HG03097 (cell line): ENCODE results near the gene COBL.

Experiments used
- ATAC-seq: cut with Tn5 transposase; IDR thresholded peaks from one replicate; pipeline ENCODE4 v1.9.1; 2021; ENCODE audit not compliant: unreplicated experiment, low FRiP score

The COBL gene

DNA sequence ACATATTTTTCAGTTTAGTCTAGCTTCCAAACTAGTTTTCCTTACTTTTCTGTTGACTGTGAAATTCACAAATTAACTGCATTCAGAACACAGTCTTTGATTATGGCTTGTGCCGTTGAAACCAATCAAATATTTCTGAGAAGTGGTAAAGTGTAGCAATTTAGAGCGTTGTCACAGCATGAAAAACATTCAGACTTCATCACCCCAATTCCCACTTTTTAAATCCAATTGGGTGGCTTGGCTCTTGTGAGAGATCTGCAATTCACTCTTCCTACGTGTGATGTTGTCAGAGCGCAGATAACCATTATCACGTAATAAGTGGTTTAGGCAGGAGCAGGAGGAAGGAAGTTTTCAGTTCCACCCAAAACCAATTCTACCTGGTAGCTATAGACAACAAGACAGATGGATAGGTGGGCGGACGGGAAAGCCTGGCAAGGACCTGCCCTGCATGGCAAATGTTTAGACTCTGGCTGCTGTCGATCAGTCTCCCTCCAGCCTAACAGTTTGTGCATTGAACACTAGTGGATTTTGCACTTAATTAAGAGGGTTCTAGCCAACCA, 8.9 kb downstream of the COBL start:
- no peak for ATAC-seq

DNA sequence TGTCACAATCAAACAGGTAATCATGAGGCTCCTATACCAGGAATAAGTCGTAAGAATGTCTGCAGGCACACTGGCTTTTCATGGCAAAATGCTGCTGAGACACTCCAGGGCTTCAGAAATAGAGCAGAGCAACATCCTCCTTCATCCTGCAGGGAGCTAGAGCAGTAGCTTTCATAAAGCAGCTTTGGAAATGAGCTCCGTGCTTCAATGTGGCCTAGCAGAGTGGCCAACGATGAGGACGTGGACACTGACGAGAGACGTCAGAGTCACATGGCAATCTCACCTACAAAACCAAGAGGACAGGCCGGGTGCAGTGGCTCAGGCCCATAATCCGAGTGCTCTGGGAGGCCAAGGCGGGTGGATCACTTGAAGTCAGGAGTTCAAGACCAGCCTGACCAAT, 9.8 kb downstream of the COBL start:
- ATAC-seq: no peak

DNA sequence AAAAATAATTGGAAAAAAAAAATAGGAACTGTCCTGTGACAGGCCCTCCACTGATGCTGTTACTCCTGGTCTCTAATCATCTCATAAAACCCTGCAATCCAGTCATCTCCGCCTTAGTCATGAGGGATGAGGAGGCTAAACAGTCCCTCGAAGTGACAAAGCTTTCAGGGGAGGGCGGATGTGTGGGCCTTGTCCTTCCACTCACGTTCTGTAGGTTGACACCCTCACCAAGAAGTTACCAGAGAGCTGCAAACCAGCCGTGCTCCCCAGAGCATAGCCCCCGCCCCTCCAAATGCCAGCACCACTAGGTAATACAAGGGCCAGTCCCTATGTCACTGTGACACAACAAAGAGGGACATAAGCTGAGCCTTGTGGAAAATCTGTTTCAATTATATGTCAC, 11.9 kb downstream of the COBL start:
- ATAC-seq: no peak

DNA sequence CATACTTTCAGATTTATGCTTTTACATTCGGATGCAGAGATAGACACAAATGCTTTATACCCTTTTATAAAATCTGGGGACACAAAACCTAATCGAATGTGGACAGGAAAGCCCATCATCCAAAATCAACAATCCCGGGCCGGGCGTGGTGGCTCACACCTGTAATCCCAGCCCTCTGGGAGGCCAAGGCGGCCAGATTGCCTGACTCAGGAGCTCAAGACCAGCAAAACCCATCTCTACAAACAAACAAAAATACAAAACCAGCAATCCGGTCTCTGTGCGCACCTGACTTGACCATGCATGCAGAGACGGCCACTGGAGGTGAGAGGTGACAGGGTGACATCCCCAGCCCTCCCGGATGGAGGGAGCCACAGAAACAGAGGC, 13.5 kb downstream of the COBL start:
- ATAC-seq: no peak

DNA sequence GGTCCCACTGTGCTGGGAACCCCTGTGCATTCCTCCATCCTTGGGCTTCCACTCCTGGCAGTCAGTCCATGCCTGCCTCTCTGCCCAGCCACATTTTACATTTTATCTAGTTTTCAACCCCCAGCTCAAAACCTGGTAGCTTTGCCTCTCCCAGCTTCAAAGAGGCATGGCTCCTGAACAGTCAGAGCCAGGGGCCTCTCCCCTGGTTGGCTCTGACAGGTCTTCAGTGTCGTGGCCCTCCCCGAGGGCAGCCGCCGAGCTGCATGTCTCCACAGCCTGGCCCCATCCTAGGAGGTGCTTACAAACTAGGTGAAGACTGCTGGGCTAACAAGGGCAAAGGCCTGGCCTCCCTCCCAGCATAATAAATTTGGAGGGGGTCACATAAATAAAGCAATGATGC, 14.8 kb downstream of the COBL start:
- ATAC-seq: no peak

DNA sequence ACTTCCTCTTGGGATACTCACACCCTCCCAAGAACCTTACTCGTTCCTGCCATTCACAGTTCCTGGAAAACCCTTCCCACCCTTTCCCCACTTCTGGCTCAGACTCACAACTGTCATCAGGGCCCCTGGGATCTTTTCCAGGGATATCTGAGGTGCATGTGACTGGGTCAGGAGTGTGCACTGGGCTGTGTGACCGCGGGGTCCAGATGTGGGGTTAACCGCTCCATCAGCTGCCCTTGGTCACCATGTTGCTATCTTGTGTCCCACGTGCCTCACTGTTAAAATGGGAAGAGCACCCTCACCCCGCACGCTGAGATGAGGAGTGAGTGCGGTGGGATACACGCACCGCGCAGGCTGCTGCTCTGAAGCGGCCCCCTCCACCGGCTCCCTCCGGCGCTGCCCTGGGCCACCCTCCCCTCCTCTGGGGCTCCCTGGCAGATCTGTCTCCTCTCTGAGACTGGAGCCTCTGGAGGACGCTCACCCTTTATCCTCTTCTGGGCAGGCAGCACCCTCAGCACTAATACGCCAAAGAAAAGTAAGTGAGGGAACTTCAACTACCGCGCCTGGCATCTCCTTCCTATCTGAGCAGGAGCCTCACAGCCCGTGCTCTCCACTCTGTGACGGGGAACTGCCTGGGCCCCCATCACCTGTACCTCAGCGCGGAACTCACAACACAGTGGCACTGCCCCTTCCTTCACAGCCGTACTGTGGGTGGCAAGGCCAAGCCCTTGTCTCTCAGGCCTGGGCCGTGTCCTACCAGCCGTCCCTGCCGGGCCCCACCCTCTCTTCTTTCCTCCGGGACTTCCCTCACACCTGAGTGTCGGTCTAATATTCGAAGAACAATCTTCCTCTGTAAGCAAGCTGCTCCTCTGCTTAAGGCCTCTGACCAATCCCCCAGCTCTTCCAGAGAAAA, 15.6 kb downstream of the COBL start:
- no peak for ATAC-seq

DNA sequence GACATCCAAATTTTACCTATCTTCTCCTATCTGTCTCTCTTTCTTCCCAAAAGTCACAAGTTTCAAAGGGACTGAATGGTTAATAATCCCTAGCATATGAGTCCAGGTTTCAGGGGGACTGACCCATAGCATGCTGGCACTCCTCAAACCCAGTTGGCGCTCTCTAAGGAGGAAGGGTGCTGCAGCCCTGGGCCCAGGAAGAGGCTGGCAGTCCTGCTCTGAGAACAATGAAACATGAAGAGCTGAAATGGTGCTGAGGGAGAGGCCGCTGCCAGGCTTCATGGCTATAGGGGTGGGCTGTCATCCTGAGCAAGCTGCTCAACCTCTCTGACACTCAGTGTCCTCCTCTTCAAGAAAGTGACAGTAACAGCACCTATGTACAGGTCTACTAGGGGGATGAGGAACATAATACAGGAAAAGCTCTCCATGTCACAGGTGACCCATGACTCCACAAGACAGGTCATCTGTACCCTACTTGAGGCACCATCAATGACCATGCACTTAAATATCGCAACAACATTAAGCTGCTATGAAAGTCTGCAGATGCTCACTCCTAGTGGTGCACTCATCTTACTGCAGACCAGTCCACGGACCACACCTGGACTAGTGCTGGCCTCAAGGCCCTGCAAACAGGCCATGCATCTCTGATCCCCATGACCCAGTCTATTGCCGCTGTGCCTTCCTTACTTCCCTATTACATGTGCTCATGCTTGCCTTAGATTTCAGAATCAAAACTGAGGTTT, 17.0 kb downstream of the COBL start:
- ATAC-seq: no peak

DNA sequence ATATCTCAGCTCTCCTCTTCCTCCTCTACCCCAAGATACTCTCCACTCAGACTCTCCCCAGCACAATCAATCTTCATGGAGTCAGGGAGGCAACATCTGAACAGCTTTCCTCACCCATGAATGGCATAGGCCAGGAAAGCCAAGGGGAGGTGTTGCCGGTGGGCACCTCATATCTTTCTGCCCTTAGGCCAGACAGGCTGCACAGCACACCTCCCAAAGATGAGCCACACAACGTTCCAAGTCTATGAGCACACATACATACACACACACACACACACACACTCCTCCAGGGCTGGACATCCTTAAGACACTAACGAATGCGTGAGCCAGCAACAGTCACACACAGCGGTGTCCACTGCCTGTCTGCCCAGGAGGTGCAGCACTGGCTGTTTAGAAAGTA, 17.7 kb downstream of the COBL start:
- no peak for ATAC-seq

DNA sequence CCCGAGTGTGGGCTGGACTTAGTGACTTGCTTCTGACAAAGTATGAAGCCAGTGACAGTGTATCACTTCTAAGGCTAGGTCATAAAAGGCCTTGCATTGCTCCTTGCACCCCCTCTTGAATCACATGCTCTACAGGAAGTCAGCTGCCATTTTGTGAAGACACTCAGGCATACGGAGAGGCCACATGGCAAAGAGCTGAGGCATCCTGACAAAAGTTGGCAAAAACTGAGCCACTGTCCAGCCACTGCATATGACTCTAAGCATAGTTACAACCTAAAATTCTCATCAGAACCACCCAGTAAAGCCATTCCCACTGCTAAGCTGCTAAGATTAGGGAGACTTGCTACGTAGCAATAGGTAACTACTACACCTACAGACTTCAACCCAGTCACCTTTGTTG, 18.6 kb downstream of the COBL start:
- ATAC-seq: no peak

DNA sequence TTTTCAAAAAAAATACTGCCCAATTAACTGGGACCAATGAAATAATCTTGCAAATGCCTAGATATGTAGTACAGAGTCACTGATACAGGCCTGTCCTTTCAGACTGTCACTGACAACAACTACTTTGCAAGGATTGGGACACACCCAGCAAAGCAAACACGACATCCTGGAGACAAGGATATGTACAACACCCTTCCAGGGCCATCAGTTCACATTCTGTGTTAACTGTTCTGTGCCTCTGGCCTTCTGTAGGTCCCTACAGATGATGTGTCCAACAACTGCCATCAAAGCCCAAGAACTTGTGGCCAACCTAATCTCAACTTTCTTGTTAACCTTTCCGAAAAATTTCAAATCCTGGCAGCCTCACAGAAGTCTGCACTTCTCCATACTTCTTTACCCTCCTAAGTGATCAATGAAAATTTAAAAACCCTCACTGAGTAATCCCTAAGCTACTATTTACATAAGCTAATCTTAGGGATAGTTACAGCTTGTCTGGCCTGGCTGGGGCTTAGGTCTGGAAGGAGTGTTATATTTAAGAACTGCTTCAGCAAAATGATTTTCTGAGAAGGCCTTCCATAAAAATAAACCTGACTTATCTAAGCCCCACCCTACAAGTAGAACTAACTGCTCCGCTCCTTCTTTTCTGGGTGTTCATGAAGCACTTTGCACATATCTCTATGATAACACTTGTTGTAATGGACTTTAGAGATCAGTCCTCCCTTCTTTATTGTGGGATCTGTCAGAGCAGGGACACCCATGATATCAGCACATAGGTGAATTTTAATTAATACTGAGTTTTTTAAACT, 21.0 kb downstream of the COBL start:
- ATAC-seq: no peak

DNA sequence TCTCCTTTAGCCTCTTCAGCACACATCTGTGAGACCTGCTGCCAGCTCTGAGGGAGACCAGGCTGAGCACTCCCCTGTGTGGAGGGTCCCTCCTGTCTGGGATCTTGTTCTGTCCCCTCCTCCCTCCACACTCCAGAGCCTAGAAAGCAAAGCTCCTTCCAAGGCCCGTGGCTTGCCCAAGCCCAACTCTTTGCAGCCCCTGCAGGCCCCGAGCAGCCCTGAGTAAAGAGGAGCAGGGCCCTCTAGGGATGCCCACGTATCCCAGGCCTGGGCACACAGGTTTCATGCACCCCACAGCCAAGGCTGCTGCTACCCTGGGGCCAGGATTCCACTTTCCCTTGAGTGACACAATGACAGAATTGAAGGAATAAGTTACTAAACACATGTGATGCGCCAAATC, 24.0 kb downstream of the COBL start:
- no peak for ATAC-seq

DNA sequence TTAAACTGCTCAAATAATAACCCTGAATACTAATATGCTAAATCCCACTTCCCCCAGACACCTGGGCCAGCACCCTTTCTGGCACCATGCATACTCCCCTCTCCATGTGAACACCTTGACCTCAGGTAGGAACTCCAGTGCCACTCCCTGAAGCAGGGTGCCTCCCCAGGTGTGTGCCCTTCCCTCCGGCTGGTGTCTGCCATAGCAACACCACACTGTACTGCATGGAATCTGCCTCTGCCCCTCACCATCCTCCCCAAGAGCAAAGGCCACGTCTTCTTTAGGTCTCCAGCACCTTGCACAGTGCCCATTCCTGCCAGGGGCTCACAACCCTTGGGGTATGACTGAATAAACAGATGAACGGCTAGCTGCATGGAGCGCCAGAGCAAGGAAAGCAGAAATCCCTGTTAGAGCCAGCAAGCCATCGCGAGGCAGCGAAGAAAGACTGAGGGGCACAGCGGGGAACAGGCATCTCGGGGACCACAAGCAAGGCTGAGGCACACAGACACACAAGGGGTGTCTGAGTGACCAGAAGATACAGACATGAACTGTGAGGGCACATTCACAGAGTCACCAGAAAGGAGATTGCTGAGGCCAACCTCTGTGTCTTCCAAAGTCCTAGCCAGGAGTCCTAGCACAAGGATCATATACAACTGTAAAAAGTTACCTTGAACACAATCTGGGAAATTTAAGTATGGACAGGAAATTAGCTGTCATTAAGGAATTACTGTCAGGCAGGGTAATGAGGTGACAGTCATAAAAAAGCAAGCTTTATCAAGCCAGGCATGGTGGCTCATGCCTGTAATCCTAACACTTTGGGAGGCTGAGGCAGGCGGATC, 25.7 kb downstream of the COBL start:
- no peak for ATAC-seq

DNA sequence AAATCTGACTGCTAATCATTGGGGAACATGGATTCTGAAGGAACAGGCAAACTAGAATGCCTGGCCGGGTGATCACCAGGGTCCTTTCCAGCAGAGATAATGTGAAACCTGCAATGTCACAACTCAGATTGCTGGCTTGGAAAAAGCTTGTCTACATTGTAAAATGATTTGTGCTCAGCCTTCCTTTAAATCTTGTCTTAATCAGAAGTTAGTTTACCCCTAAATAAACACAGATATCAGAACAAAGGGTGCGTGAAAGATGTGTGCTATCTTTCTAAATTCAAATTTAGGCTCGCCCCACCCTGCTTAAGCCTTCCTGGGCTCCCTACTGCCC, 26.3 kb downstream of the COBL start:
- no peak for ATAC-seq

DNA sequence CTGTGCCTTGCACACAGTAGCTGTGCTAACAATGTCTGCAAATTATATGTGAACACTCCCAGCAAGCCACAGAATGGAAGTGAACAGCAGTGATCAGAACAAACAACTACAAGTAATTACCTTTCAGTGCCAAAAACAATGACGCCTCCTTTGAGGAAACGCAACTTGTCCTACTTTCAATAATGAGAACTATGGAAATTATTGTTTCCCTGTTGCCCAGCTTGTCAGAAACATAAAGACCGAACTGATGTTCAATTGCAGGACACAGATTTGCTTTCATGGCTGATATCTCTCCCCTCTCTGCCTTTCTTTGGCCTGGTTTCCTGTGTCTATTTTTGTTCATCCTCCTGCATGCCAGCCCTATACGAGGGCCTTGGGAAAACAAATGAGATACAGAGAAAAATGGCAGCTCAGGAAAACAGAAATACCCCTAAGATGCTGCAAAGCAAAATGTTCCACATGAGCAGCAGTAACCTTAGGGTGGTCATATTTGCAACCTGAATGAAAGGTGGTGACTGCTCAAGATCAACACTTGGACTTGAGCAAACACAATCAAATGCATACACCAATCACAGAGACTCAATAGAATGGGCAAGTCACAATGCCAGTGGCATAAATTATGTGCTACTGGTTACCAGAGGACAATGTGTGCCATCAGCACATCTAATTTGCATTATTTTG, 26.8 kb downstream of the COBL start:
- ATAC-seq: no peak

DNA sequence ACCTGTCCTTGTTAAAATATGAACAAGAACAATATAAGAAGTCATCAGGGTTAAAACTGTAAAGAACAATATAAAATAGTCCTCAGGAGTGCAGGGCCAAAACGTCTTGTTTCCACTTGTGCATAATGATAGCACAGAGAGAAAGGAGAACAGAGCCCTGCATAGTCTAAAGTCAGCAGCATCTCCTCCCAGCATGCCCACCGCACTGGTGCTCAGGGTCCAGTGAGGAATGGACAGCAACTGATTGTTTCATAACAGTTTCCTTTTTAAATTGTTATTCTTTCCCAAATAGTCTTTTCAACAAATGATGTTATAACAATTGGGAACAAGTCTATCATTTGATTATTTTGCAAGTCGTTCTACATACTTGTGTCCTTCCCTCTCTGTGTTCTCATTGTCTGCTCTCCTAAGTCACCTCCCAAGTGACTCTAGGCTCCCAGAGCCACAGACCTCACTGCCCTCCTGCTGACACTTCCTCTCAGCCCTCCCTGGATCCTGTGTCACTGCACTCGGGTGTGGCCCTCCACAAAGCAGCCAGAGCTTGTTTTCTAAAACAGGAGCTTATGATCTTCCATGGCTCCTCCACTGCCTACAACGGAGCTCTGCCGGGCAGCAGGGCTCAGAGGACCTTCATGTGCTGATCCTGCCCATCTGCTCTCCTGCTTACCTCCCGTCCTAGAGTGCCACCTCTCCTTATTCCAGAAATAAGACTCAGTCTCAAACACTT, 27.6 kb downstream of the COBL start:
- ATAC-seq: no peak

DNA sequence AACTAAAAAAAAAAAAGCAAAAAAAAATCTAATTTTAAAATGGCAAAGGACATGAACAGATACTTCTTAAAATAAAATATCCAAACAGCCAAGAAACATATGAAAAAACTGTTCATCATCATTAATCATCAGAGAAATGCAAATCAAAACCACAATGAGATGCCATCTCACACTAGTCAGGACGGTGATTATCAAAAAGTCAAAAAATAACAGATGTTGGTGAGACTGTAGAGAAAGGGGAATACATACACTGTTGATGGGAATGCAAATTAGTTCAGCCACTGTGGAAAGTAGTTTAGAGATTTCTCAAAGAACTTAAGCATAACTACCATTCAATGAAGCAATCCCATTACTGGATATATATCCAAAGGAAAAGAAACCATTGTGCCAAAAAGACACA, 30.2 kb downstream of the COBL start:
- no peak for ATAC-seq

DNA sequence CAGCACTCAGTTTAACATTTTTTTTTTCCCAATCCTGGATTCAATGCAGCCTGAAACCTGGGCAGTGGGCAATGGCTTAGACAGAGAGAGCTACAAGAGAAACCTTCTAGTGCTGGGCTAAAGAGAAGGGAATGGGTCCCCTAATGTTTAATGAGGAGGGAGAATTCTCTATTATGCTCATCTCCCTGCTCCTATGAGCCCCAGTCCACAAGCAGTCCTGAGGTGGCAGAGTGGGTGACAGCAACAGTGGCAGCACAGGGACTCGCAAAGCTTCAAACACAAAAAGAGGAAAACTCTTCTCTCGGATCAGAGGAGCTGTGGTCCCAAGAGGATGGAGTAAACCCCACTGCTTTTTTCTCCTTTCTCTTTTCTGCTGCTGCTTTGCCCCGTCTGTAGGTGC, 36.5 kb downstream of the COBL start:
- ATAC-seq: no peak

DNA sequence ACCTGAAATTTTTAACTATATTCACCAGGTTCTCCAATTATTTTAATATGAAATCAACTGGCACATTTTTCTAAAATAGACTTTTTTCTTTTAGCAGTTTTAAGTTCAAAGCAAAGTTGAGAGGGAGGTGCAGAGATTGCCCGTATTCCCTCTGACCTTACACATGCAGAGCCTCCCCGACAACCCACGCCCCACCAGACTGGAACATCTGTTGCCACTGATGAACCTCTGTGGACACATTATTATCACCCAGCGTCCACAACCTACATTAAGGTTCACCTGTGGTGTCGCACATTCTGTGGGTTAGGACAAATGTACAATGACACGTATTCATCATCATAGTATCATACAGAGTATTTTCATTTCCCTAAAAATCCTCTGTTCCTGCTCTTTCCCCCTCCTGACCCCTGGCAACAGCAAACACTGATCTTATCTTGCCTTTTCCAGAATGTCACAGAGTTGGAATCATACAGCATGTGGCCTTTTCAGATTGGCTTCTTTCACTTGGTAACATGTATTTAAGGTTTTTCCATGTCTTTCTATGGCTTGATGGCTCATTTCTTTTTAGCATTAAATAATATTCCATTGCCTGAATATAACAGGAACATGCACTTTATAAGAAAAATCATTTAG, 37.1 kb downstream of the COBL start:
- ATAC-seq: no peak

DNA sequence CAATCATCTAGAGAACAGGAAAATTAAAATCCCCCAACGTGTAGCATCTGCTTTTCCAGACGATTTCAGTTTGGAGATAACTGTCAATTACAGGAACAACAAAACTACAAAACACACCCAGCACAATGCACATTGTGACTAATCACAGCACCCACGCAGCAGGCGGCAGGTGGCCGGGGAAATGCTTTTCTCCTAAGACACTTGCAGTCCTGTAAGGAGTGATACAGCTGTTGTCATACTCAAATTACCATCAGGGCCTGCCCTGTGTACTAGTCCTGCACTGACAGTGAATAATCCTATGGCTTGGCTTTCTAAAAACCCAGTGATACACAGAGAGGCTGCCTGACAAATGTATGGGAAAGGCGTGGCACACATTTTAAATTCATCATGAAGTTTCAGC, 37.8 kb downstream of the COBL start:
- ATAC-seq: no peak
